ENCODE results near the gene GIGYF2.

The GIGYF2 gene

GRCh38 chr2:232771870-232772269 is 74.7 kb downstream of the GIGYF2 start:
- H3K4me3 ChIP-seq (replicated peaks; ENCODE audit: low read depth, low read length), result no peak overlapping the region
- no peak for DNase-seq (ENCODE audit: low read depth)
- TF ChIP-seq CTCF (IDR thresholded peaks at IDR 0.05; ENCODE audit: low read length, missing control alignments), result no peak

GRCh38 chr2:232772531-232772930 is 75.4 kb downstream of the GIGYF2 start:
- no peak for DNase-seq (ENCODE audit: low read depth)
- TF ChIP-seq CTCF (IDR thresholded peaks at IDR 0.05; ENCODE audit: low read length, missing control alignments), result no peak
- H3K4me3 ChIP-seq (replicated peaks; ENCODE audit: low read depth, low read length), result no peak overlapping the region

- H3K4me3 ChIP-seq (replicated peaks; ENCODE audit: low read depth, low read length), result no peak overlapping the region
- DNase-seq (ENCODE audit: low read depth), result no peak
- TF ChIP-seq CTCF (IDR thresholded peaks at IDR 0.05; ENCODE audit: low read length, missing control alignments), result no peak
These were observed 76.7 kb downstream of the GIGYF2 start for GRCh38 chr2:232773815-232774214.

- no peak within 1 kb of the TSS for H3K4me3 ChIP-seq (replicated peaks; ENCODE audit: low read depth, low read length)
- DNase-seq (ENCODE audit: low read depth), result no peak
- no peak for TF ChIP-seq CTCF (IDR thresholded peaks at IDR 0.05; ENCODE audit: low read length, missing control alignments)
These were observed 79.3 kb downstream of the GIGYF2 start, which contains the start of gene KCNJ13 for GRCh38 chr2:232776435-232776834. Gene KCNJ13, minus strand, starts transcription at chr2:232776565. Its CDS starts 5,203 bp downstream, at chr2:232771362.

GRCh38 chr2:232777276-232777675 is 80.1 kb downstream of the GIGYF2 start:
- no peak for TF ChIP-seq CTCF (IDR thresholded peaks at IDR 0.05; ENCODE audit: low read length, missing control alignments)
- DNase-seq (ENCODE audit: low read depth), result no peak
- H3K4me3 ChIP-seq (replicated peaks; ENCODE audit: low read depth, low read length), result no peak overlapping the region

GRCh38 chr2:232779465-232779864 is 82.3 kb downstream of the GIGYF2 start:
- DNase-seq (ENCODE audit: low read depth), result no peak
- no peak for TF ChIP-seq CTCF (IDR thresholded peaks at IDR 0.05; ENCODE audit: low read length, missing control alignments)
- no peak overlapping the region for H3K4me3 ChIP-seq (replicated peaks; ENCODE audit: low read depth, low read length)

GRCh38 chr2:232779934-232780333 is 82.8 kb downstream of the GIGYF2 start:
- no peak for DNase-seq (ENCODE audit: low read depth)
- TF ChIP-seq CTCF (IDR thresholded peaks at IDR 0.05; ENCODE audit: low read length, missing control alignments), result no peak
- H3K4me3 ChIP-seq (replicated peaks; ENCODE audit: low read depth, low read length), result no peak overlapping the region

Data from fibroblast of pulmonary artery (primary cell).